ENCODE measurements around the gene PRICKLE2.

Gene PRICKLE2, protein sequence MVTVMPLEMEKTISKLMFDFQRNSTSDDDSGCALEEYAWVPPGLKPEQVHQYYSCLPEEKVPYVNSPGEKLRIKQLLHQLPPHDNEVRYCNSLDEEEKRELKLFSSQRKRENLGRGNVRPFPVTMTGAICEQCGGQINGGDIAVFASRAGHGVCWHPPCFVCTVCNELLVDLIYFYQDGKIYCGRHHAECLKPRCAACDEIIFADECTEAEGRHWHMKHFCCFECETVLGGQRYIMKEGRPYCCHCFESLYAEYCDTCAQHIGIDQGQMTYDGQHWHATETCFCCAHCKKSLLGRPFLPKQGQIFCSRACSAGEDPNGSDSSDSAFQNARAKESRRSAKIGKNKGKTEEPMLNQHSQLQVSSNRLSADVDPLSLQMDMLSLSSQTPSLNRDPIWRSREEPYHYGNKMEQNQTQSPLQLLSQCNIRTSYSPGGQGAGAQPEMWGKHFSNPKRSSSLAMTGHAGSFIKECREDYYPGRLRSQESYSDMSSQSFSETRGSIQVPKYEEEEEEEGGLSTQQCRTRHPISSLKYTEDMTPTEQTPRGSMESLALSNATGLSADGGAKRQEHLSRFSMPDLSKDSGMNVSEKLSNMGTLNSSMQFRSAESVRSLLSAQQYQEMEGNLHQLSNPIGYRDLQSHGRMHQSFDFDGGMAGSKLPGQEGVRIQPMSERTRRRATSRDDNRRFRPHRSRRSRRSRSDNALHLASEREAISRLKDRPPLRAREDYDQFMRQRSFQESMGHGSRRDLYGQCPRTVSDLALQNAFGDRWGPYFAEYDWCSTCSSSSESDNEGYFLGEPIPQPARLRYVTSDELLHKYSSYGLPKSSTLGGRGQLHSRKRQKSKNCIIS

DNA sequence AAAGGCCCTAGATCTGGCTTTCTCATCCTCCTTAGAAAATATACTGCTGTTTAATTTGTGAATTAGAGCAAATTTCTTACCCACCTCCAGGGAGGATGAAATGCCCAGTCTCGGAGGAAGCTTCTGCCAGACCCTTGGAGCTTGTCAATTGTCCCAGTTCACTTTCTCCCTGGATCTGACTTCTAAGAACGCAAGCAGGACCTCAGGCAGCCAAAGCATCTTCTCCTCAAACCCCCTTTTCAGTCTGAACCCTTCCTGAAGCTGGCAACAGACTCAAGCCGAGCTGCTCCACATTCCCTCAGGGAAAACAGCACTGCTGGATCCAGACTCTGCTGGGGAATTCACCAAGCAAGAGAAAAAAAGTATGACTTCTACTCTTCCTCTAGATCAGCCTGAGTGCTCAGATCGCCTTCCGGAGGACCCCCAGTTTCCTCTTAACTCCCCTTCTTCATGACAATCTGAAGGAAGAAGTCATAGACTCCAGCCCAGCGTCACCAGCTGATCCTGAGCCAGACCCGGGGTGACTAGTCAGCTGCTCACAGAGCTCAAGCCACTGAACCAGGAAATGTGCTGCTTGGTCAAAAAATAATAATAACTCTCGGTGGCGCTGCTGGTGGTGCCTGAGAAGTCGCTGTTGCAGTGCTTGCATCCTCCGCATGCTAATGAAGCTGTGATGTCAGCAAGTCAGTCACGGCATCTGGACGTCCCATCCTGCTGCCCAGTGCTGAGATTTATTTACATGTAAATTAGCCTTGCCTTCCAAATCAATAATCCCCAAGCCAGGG, at the start of gene PRICKLE2:
TSS of gene PRICKLE2 (minus strand) at position 641 of the 785 bp plus-strand sequence. CDS start 26,539 bp downstream, outside the sequence.
- H2AFZ ChIP-seq (ENCODE audit: low read length): no peak within 1 kb of the TSS
- no peak within 1 kb of the TSS for H3K9ac ChIP-seq (ENCODE audit: low read length)
- no peaks in the 10 kb centered on the region for H3K9me2 ChIP-seq (ENCODE audit: low read depth, low read length)
- peak within 1 kb of the TSS; percentile 32 for H3K4me2 ChIP-seq (ENCODE audit: low read length)
- H3K79me2 ChIP-seq (ENCODE audit: insufficient read depth, low read length): no peaks in the 10 kb centered on the region
- no peaks in the 10 kb centered on the region for H3K4me1 ChIP-seq (ENCODE audit: insufficient read depth, low read length, severe bottlenecking)
- TF ChIP-seq, protein P1, sequence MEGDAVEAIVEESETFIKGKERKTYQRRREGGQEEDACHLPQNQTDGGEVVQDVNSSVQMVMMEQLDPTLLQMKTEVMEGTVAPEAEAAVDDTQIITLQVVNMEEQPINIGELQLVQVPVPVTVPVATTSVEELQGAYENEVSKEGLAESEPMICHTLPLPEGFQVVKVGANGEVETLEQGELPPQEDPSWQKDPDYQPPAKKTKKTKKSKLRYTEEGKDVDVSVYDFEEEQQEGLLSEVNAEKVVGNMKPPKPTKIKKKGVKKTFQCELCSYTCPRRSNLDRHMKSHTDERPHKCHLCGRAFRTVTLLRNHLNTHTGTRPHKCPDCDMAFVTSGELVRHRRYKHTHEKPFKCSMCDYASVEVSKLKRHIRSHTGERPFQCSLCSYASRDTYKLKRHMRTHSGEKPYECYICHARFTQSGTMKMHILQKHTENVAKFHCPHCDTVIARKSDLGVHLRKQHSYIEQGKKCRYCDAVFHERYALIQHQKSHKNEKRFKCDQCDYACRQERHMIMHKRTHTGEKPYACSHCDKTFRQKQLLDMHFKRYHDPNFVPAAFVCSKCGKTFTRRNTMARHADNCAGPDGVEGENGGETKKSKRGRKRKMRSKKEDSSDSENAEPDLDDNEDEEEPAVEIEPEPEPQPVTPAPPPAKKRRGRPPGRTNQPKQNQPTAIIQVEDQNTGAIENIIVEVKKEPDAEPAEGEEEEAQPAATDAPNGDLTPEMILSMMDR (IDR thresholded peaks at IDR 0.05; ENCODE audit: low read length): no peak
- TF ChIP-seq EZH2 (IDR thresholded peaks at IDR 0.05; ENCODE audit: borderline replicate concordance, low read length): no peak
- H3K4me3 ChIP-seq (ENCODE audit: low read depth, low read length, poor library complexity, severe bottlenecking): peak within 1 kb of the TSS; percentile 18
- no peaks in the 10 kb centered on the region for H3K27me3 ChIP-seq (ENCODE audit: insufficient read depth, low read length)
- H3K9me3 ChIP-seq (ENCODE audit: low read length): no peaks in the 10 kb centered on the region
- H3K27ac ChIP-seq (ENCODE audit: low read depth, low read length, poor library complexity, severe bottlenecking): no peak within 1 kb of the TSS
- H4K20me1 ChIP-seq (ENCODE audit: insufficient read depth, low read length): no peaks in the 10 kb centered on the region
- no peaks in the 10 kb centered on the region for H3F3A ChIP-seq (ENCODE audit: insufficient read depth, low read length)
- H3K36me3 ChIP-seq (ENCODE audit: insufficient read depth, low read length): no peaks in the 10 kb centered on the region

DNA sequence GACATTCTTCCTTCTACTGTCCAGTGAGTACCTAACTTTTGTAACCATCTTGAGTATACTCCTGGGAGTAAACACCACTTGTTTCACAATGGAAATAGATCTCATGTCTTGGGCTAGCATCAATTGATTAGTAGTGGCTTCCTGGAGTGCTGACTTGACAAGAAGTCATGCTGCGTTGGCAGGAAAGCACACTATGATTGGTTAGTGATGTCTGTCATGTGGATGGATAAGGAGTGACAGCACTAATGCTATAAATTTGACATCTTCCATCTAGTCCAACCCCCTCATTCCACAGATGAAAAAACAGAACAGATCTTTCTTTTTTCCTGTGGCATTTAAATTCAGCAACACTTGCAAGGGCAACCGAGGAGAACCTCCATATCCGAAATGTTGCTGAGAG, 47.6 kb upstream of the PRICKLE2 start:
- TF ChIP-seq EZH2 (IDR thresholded peaks at IDR 0.05; ENCODE audit: borderline replicate concordance, low read length): no peak
- TF ChIP-seq, protein P1 (IDR thresholded peaks at IDR 0.05; ENCODE audit: low read length): no peak
- Histone ChIP-seq H4K20me1 (ENCODE audit: insufficient read depth, low read length) (no peaks in the 10 kb centered on the region), H2AFZ (ENCODE audit: low read length) (no peak overlapping the region), H3K9me3 (ENCODE audit: low read length) (no peaks in the 10 kb centered on the region), H3K4me1 (ENCODE audit: insufficient read depth, low read length, severe bottlenecking) (no peaks in the 10 kb centered on the region), H3K27ac (ENCODE audit: low read depth, low read length, poor library complexity, severe bottlenecking) (no peak overlapping the region), H3K36me3 (ENCODE audit: insufficient read depth, low read length) (no peaks in the 10 kb centered on the region), H3K4me3 (ENCODE audit: low read depth, low read length, poor library complexity, severe bottlenecking) (no peak overlapping the region), H3K4me2 (ENCODE audit: low read length) (no peak overlapping the region), H3K27me3 (ENCODE audit: insufficient read depth, low read length) (no peaks in the 10 kb centered on the region), H3F3A (ENCODE audit: insufficient read depth, low read length) (no peaks in the 10 kb centered on the region), H3K9ac (ENCODE audit: low read length) (no peak overlapping the region), H3K9me2 (ENCODE audit: low read depth, low read length) (no peaks in the 10 kb centered on the region), H3K79me2 (ENCODE audit: insufficient read depth, low read length) (no peaks in the 10 kb centered on the region)

DNA sequence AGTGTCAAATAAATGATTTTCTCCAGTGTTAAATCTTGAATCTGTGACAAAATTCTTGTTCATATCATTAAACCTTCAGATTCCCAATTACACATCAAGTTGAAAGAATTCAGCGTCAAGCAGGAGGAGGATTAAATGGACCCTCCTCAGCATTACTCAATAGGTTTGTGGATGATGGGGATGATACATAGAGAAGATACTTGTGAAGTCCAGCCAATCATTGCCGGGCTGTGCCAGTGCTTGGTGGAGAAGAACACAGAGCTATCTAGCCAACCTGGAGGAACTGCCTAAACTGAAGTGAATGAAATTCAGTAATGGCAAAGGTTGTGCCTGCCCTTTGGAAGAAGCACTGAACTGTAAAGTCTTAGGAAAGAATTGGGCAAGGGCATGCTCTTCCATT, 47.0 kb upstream of the PRICKLE2 start:
- no peaks in the 10 kb centered on the region for H3K9me2 ChIP-seq (ENCODE audit: low read depth, low read length)
- no peaks in the 10 kb centered on the region for H3K9me3 ChIP-seq (ENCODE audit: low read length)
- no peaks in the 10 kb centered on the region for H3K27me3 ChIP-seq (ENCODE audit: insufficient read depth, low read length)
- no peak overlapping the region for H2AFZ ChIP-seq (ENCODE audit: low read length)
- H3K4me1 ChIP-seq (ENCODE audit: insufficient read depth, low read length, severe bottlenecking): no peaks in the 10 kb centered on the region
- no peak overlapping the region for H3K4me2 ChIP-seq (ENCODE audit: low read length)
- H3K4me3 ChIP-seq (ENCODE audit: low read depth, low read length, poor library complexity, severe bottlenecking): no peak overlapping the region
- no peaks in the 10 kb centered on the region for H3K36me3 ChIP-seq (ENCODE audit: insufficient read depth, low read length)
- H3F3A ChIP-seq (ENCODE audit: insufficient read depth, low read length): no peaks in the 10 kb centered on the region
- no peak overlapping the region for H3K9ac ChIP-seq (ENCODE audit: low read length)
- H4K20me1 ChIP-seq (ENCODE audit: insufficient read depth, low read length): no peaks in the 10 kb centered on the region
- no peaks in the 10 kb centered on the region for H3K79me2 ChIP-seq (ENCODE audit: insufficient read depth, low read length)
- no peak overlapping the region for H3K27ac ChIP-seq (ENCODE audit: low read depth, low read length, poor library complexity, severe bottlenecking)
- TF ChIP-seq EZH2 (IDR thresholded peaks at IDR 0.05; ENCODE audit: borderline replicate concordance, low read length): no peak
- TF ChIP-seq, protein P1 (IDR thresholded peaks at IDR 0.05; ENCODE audit: low read length): no peak
